HPDE6-E6E7 (cell line): ENCODE measurements around the gene CDK13.
"Not testable (repeated sequence)": the region's sequence is repeated elsewhere in the genome, so short reads cannot be mapped to it uniquely, and the experiment has no call there.

ENCODE experiments used
- DNase-seq: peaks from one replicate; pipeline ENCODE4 v3.0.0; 2011; ENCODE audit warnings: missing footprints; ENCODE audit errors: extremely low spot score

The CDK13 gene

DNA sequence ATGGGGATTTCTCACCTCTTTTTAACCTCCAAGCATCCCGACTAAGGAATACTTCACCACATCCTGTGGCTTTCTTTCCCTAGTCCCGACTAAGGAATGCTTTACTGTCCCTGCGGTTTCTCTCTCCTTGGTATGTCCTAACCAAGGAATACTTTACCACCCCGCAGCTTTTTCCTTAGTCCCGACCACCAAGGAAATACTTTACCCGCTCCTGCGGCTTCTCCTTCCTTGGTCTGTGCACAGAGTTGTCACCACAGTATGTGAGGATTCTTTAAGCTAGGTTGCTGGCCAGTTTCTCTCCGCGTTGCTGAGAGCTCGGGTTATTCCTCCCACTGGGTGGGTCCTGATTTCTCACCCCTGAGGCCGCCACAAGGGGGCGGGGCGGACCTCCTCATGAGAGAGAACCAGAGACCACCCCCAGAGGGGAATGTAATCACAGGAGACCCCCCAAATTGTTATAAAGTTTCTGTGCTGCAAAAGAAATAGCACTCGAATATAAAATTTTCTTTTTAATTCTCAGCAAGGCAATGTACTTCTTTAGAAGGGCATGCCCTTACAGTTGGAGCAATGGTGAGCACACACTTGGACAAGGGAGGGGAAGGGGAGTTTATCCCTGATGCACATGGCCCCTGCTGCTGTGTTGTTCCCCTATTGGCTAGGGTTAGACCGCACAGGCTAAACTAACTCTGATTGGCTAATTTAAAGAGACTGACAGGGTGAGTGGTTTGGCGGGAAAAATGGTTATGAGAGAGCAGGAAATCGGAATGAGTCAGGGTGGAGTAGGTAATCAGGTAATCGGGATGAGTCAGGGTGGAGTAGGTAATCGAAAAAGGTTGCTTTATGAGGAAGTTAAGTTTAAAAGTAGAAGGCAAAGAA lies 197.6 kb downstream of the CDK13 start:
- no peak for DNase-seq

DNA sequence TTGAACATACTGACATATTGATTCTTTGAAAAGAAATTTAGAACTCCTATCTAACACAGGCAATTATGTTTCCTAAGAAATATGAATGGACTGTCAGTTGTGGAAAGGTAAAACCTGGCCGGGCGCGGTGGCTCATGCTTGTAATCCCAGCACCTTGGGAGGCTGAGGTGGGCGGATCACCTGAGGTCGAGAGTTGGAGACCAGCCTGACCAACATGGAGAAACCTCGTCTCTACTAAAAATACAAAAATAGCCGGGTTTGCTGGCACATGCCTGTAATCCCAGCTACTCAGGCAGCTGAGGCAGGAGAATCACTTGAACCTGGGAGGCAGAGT lies 198.2 kb downstream of the CDK13 start:
- not testable (repeated sequence) for DNase-seq

DNA sequence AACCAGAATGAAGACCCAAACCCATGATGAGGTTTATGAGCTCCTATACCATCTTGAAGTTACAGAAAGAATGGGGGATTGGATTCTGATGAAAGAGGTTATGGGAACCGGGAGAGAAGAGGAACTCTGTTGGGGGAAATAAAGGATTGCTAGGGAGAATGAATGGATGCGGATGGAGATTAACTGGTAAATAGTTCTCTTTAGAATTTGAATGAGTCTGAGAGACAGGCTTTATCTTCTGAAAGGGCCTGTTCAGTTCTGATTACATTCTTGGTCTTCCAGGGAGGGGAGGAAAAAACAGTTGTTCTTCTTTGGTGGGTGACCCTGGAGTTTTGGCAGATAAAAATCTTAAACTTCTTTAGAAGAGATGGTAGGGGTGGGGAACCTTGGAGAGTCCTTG lies 198.6 kb downstream of the CDK13 start:
- no peak for DNase-seq
